Retinal pigment epithelial cell (primary cell): ENCODE measurements around the gene SLC24A3.

Source experiments
- DNase-seq: peaks from one replicate; pipeline ENCODE4 v3.0.0-alpha.2; 2010; ENCODE audit warnings: low read depth
- H3K4me3 ChIP-seq: 2 replicates; pipeline ENCODE4 v1.5.1; 2011; ENCODE audit warnings: mild to moderate bottlenecking, low read length, control low read depth, moderate library complexity
- TF ChIP-seq, protein P1 (sequence below): conservative IDR thresholded peaks from 2 replicates; pipeline ENCODE4 v1.5.1; 2011; ENCODE audit warnings: low read depth, low read length, control low read depth, inconsistent platforms

Gene SLC24A3

DNA sequence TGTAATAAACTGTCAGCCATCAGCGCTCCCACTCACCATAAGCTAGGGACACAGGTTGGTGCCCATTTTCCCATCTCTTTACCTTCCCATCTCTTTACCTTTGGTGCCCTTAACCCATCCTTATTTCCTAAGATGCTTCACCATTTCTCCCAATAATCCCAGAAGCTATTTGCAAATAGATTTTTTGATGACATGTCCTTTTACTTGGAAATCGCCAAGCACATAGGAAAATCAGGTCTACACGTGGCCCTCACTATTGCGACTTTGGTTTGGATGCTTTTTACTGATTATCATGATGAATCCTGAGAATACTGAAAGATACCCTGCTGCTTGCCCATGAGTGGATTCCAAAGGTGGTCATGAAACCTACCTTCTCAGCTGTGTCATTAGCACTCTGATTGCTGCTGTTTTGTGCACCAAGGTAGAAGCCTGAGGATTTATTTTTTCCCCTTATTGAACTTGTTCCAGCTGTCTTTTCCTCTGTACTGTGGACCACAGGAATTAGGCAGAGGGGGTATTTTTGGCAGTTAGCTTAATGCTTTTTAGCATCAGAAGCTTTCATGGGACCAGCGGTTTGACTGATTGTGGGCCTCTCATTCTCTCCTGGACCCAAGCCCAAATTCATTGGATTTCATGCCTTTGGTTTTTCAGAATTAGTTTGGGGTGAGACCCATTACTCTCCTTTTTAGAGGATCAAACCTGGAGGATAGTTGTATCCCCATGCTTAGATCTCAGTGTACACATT is 316.0 kb downstream of the SLC24A3 start:
- no peak for DNase-seq
- H3K4me3 ChIP-seq: no peak overlapping the region
- TF ChIP-seq, protein P1, sequence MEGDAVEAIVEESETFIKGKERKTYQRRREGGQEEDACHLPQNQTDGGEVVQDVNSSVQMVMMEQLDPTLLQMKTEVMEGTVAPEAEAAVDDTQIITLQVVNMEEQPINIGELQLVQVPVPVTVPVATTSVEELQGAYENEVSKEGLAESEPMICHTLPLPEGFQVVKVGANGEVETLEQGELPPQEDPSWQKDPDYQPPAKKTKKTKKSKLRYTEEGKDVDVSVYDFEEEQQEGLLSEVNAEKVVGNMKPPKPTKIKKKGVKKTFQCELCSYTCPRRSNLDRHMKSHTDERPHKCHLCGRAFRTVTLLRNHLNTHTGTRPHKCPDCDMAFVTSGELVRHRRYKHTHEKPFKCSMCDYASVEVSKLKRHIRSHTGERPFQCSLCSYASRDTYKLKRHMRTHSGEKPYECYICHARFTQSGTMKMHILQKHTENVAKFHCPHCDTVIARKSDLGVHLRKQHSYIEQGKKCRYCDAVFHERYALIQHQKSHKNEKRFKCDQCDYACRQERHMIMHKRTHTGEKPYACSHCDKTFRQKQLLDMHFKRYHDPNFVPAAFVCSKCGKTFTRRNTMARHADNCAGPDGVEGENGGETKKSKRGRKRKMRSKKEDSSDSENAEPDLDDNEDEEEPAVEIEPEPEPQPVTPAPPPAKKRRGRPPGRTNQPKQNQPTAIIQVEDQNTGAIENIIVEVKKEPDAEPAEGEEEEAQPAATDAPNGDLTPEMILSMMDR: no peak

GRCh38 chr20:19530006-19530405 is 317.6 kb downstream of the SLC24A3 start:
- TF ChIP-seq, protein P1: no peak
- DNase-seq: no peak

GRCh38 chr20:19531446-19531845 is 319.0 kb downstream of the SLC24A3 start:
- DNase-seq: no peak
- TF ChIP-seq, protein P1: no peak

More at GRCh38 chr20:19530006-19530405, 317.6 kb downstream of the SLC24A3 start:
- no peak overlapping the region for H3K4me3 ChIP-seq

GRCh38 chr20:19538556-19538955 is 326.1 kb downstream of the SLC24A3 start:
- H3K4me3 ChIP-seq: no peak overlapping the region
- DNase-seq: no peak
- TF ChIP-seq, protein P1: no peak

More at GRCh38 chr20:19531446-19531845, 319.0 kb downstream of the SLC24A3 start:
- H3K4me3 ChIP-seq: no peak overlapping the region

DNA sequence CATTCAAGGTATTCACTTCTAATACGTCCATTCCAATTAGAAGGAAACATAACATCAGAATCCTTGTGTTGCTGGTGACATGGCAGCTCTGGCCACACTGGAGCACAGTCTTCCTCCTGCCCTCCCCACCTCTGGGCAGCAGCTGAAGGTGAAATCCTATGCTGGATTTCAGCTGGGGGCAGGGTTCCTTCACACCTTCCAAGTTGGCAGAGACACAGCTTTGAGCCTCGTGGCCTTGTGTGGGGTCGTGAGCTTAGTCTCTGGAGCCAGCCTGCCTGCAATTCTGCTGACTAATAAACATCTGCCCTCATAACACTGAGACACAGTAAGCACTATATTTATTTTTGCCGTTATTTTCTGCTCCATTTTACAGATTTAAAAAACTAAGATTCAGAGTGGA is 326.7 kb downstream of the SLC24A3 start:
- TF ChIP-seq, protein P1: no peak
- H3K4me3 ChIP-seq: no peak overlapping the region
- no peak for DNase-seq

DNA sequence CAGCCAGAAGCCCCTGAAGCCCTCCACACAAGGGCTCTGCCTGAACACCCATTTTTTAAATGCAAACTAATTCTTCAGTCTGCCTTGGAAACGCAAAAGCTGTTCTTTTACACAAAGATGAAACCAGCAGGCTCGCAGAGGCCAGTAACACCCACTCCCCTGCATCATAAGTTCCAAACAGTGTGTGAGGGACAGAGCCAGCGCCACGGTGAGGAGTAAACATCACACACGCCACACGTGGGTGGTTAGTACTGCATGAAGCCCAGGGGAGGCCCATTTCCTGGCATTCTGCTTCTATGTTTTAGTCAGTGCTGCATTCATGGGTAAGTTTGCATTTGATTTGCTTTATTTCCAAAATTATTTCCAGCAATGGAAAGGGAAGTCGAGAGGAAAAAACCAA is 327.9 kb downstream of the SLC24A3 start:
- H3K4me3 ChIP-seq: no peak overlapping the region
- TF ChIP-seq, protein P1: no peak
- no peak for DNase-seq

DNA sequence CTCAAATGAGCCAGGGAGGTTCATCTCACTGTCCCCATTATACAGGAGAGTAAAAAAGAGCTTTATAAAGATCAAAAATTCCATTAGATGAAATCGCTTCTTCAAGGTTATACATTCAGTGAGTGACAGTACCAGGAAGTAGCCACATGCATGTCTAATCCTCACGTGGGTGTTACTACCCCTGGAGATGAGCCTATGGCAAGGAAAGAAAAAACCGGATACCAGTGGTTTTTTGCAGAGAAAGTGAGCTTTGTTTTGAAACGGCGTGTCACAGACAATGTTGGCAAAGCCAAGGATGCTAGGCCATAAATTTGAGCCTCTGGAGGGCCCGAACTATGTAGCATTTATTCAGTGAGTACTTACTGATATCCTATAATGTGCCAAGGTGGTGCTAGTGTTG is 330.7 kb downstream of the SLC24A3 start:
- no peak for DNase-seq
- TF ChIP-seq, protein P1: no peak
- no peak overlapping the region for H3K4me3 ChIP-seq
